K562 (cell line): ENCODE data around the gene AGR3. TPM values are rescaled to one million over a fixed set of nuclear protein-coding genes. Genes with fewer than 3 reads are reported as not detected.

Experiments
- ATAC-seq: fragments of 200-7000 bp; cut with Tn5 transposase; 3 replicates; pipeline ENCODE4 v1.9.1; 2020; ENCODE audit warnings: moderate library complexity
- BruUV-seq: library from RNA; stranded (reverse); fragments of 400-500 nt; replicated peaks from 2 replicates; lab custom pipeline; 2021; lab: Mats Ljungman, UMichigan
- CTCF ChIA-PET: fragments of 300-600 bp; formaldehyde crosslinking; extraction: SDS; loops from one replicate; lab custom pipeline; 2021; ENCODE audit warnings: low intra/inter-chr PET ratio; lab: Yijun Ruan, JAX
- POLR2A ChIA-PET: fragments of 300-600, 350-650 bp; sonication (Branson Sonifier 250); formaldehyde crosslinking; extraction: SDS; loops from one replicate; lab custom pipeline; 2021; ENCODE audit warnings: antibody characterized with exemption, inconsistent platforms; lab: Yijun Ruan, JAX
- DNase-seq, 4 experiments: peaks; one replicate each; pipeline versions ENCODE4 v3.0.0 to v3.0.0-alpha.2; 2011 to 2018; ENCODE audit warnings: low spot score in 3 of 4, mixed read lengths in 3 of 4; ENCODE audit errors: extremely low read depth in 1 of 4
- FAIRE-seq: peaks from 2 replicates; lab custom pipeline; 2011; peaks lifted over from hg19 to GRCh38; lab: Jason Lieb, UNC
- H2AFZ ChIP-seq: 2 replicates; pipeline ENCODE4 v1.6.0; 2011; ENCODE audit warnings: low read depth, low read length, control low read depth, inconsistent platforms
- H3K27ac ChIP-seq: fragments of 200-600 bp; 3 replicates; pipeline ENCODE4 v1.8.0; 2011; ENCODE audit warnings: low read depth, mild to moderate bottlenecking, control low read depth, inconsistent platforms, low read length, moderate library complexity, mixed read lengths; ENCODE audit errors: extremely low read depth
- H3K27me3 ChIP-seq, 2 experiments: fragments of 300-600 bp in 1 of 2; 2 replicates in 1 of 2; 3 replicates in 1 of 2; pipeline versions ENCODE4 v1.6.0 to v1.8.0; 2011; ENCODE audit warnings: inconsistent platforms in 2 of 2, low read length in 2 of 2, mild to moderate bottlenecking in 1 of 2, mixed read lengths in 1 of 2, moderate library complexity in 1 of 2; ENCODE audit not compliant: control insufficient read depth in 2 of 2, insufficient read depth in 2 of 2
- H3K36me3 ChIP-seq: fragments of 300-600 bp; 3 replicates; pipeline ENCODE4 v1.8.0; 2011; ENCODE audit warnings: mild to moderate bottlenecking, low read length, inconsistent platforms; ENCODE audit not compliant: control insufficient read depth, insufficient read depth
- H3K4me1 ChIP-seq, 2 experiments: fragments of 200-600 bp in 1 of 2; replicated peaks in 1 of 2; 2 replicates in 1 of 2; 3 replicates in 1 of 2; pipeline versions ENCODE4 v1.5.1 to v1.8.0; 2011; ENCODE audit warnings: inconsistent platforms in 2 of 2, low read length in 2 of 2, mild to moderate bottlenecking in 1 of 2, mixed read lengths in 1 of 2, moderate library complexity in 1 of 2; ENCODE audit not compliant: control insufficient read depth in 2 of 2, insufficient read depth in 2 of 2
- H3K4me2 ChIP-seq: 2 replicates; pipeline ENCODE4 v1.6.1; 2011; ENCODE audit warnings: low read length, control low read depth, inconsistent platforms, mixed read lengths; ENCODE audit not compliant: insufficient read depth
- H3K4me3 ChIP-seq: fragments of 200-600 bp; sonication (generic), shearing (Covaris generic); 2 replicates; pipeline ENCODE4 v1.5.1; 2016; ENCODE audit warnings: control low read depth, inconsistent platforms
- H3K79me2 ChIP-seq: fragments of 200-600 bp; 3 replicates; pipeline ENCODE4 v1.8.0; 2011; ENCODE audit warnings: low read length, inconsistent platforms; ENCODE audit not compliant: control insufficient read depth, insufficient read depth
- H3K9ac ChIP-seq, 2 experiments: 2 replicates each; pipeline versions ENCODE4 v1.6.0 to v1.6.1; 2011; ENCODE audit warnings: low read depth in 2 of 2, low read length in 2 of 2, control low read depth in 1 of 2, inconsistent platforms in 1 of 2, mild to moderate bottlenecking in 1 of 2, mixed read lengths in 1 of 2; ENCODE audit not compliant: insufficient read depth in 1 of 2
- H3K9me1 ChIP-seq: one replicate; pipeline ENCODE4 v1.6.0; 2011; ENCODE audit warnings: inconsistent platforms, mild to moderate bottlenecking, low read length, moderate library complexity; ENCODE audit not compliant: control insufficient read depth, insufficient read depth
- H3K9me3 ChIP-seq: replicated peaks from 2 replicates; pipeline ENCODE4 v1.5.1; 2011; ENCODE audit warnings: low read depth, low read length, inconsistent platforms; ENCODE audit not compliant: control insufficient read depth, insufficient read depth
- H4K20me1 ChIP-seq: replicated peaks from 2 replicates; pipeline ENCODE4 v1.6.1; 2011; ENCODE audit warnings: low read length, inconsistent platforms, mixed read lengths; ENCODE audit not compliant: control insufficient read depth, insufficient read depth
- CHD7 ChIP-seq: fragments of 200-600 bp; sonication (generic); IDR thresholded peaks from one replicate; pipeline ENCODE4 v1.6.1; 2012; ENCODE audit warnings: mild to moderate bottlenecking, low read depth, low read length, inconsistent platforms
- ELF1 ChIP-seq: fragments of 200-800 bp; sonication (Bioruptor generic); IDR thresholded peaks from 2 replicates; pipeline ENCODE4 v1.6.1; 2016; ENCODE audit warnings: missing genetic modification characterization, missing compliant biosample characterization
- ESRRA ChIP-seq: fragments of 450-650 bp; IDR thresholded peaks from 2 replicates; pipeline ENCODE4 v1.6.1; 2014; ENCODE audit warnings: low read depth, mild to moderate bottlenecking, moderate library complexity, borderline replicate concordance
- FOXA3 ChIP-seq, 2 experiments: fragments of 450-650 bp in 1 of 2; sonication (generic) in 1 of 2; formaldehyde crosslinking; IDR thresholded peaks in 1 of 2; conservative IDR thresholded peaks in 1 of 2; 2 replicates each; pipeline versions ENCODE4 v1.4.0 to v1.8.0; 2020 to 2022; ENCODE audit warnings: mild to moderate bottlenecking in 2 of 2, missing genetic modification reagents in 1 of 2
- HEY1 ChIP-seq: fragments of 250-450 bp; sonication (Bioruptor Pico); IDR thresholded peaks from 2 replicates; pipeline ENCODE4 v1.5.0; 2020; ENCODE audit warnings: mild to moderate bottlenecking, moderate library complexity, borderline replicate concordance
- SREBF2 ChIP-seq: sonication (generic); formaldehyde crosslinking; IDR thresholded peaks from 2 replicates; pipeline ENCODE4 v1.4.0; 2020; ENCODE audit warnings: mild to moderate bottlenecking, missing genetic modification reagents
- ZNF133 ChIP-seq: fragments of 250-450 bp; sonication (Bioruptor Pico); IDR thresholded peaks from 2 replicates; pipeline ENCODE4 v1.4.0; 2020; ENCODE audit warnings: mild to moderate bottlenecking
- WGBS: fragments of 100-300 bp; shearing (Covaris generic); methylation state at CpG from one replicate; pipeline ENCODE4 v1.1.6; 2016; ENCODE audit warnings: low coverage, mixed read lengths; ENCODE audit not compliant: insufficient coverage; ENCODE audit errors: missing lambda C conversion rate; 5-methylcytosine and 5-hydroxymethylcytosine counted together
- in situ Hi-C: fragments of 300-500 bp; cut with MboI; formaldehyde crosslinking; loops from 4 replicates; pipeline ENCODE4 v1.15.0; 2018; ENCODE audit warnings: inconsistent platforms, mixed read lengths
- intact Hi-C: fragments of 100-400 bp; cut with micrococcal nuclease; formaldehyde crosslinking; loops from 2 replicates; pipeline ENCODE4 v1.14.2; 2022
- polyA plus RNA-seq, 8 experiments: library from polyadenylated mRNA; depleted of rRNA in 4 of 8; stranded (reverse) in 5 of 8; unstranded in 3 of 8; fragments of >200 nt; fragmentation: Nextera tagmentation in 2 of 8; fragmentation: Illumina TruSeq in 1 of 8; extraction: Ambion mirVana in 2 of 8; extraction: Trizol in 1 of 8; gene quantifications; 2 replicates each; pipeline versions ENCODE4 v1.2.1 to v1.2.3, GENCODE V29; 2011 to 2014; ENCODE audit warnings: inconsistent platforms in 1 of 8, missing spikeins in 1 of 8
- total RNA-seq, 7 experiments: library from RNA; depleted of rRNA in 6 of 7; stranded (reverse); fragments of >200 nt in 6 of 7; fragmentation: Illumina TruSeq in 2 of 7; extraction: Trizol in 2 of 7; gene quantifications; 2 replicates each; pipeline versions ENCODE4 v1.2.1 to v1.2.3, GENCODE V29; 2011 to 2021; ENCODE audit warnings: low replicate concordance in 1 of 7

Gene AGR3
- total and polyA plus RNA-seq, 9 of the 15 experiments (the other 6 are each of a cell fraction or from before 2014, with no cell fraction given): not detected

- Histone ChIP-seq H3K4me2 (no peak overlapping the region), H3K9me1 (no peaks in the 10 kb centered on the region), H4K20me1 (no peaks in the 10 kb centered on the region), H3K36me3 (no peaks in the 10 kb centered on the region), H3K27me3 (no peaks in the 10 kb centered on the region), H3K4me3 (no peak overlapping the region), H3K27ac (no peak overlapping the region), H3K4me1 (no peaks in the 10 kb centered on the region), H2AFZ (no peak overlapping the region), H3K9ac (no peak overlapping the region), H3K9me3 (no peaks in the 10 kb centered on the region), H3K79me2 (no peaks in the 10 kb centered on the region)
- in situ Hi-C loops (no loop called here), intact Hi-C loops (no loop called here)
- whole genome bisulfite sequencing: 0% methylated on average over 1 of the region's 1 CpG
- TF ChIP-seq ZNF133: no peak
- TF ChIP-seq FOXA3 (CRISPR knock-in tag; conservative IDR thresholded peaks at IDR 0.05 in 1 of 2, IDR thresholded peaks at IDR 0.05 in 1 of 2): no peak
- TF ChIP-seq ELF1: no peak
- TF ChIP-seq SREBF2 (CRISPR knock-in tag): no peak
- no peak for TF ChIP-seq HEY1 (CRISPR knock-in tag)
- no peak for TF ChIP-seq CHD7
- no peak for TF ChIP-seq ESRRA
- FAIRE-seq (no peak), ATAC-seq (no peak), DNase-seq (no peak)
- POLR2A ChIA-PET: no interaction called here
- no TSS peak for BruUV-seq
- CTCF ChIA-PET: no interaction called here
Measured at GRCh38 chr7:16891874-16892643, 10.3 kb upstream of the AGR3 start.
